GM21786 (cell line): Measurements from ENCODE around the gene CEP170B.
"Not testable (repeated sequence)": the region's sequence is repeated elsewhere in the genome, so short reads cannot be mapped to it uniquely, and the experiment has no call there.

ENCODE experiments used
- ATAC-seq: cut with Tn5 transposase; IDR thresholded peaks from one replicate; pipeline ENCODE4 v1.9.1; 2021; ENCODE audit not compliant: unreplicated experiment

The CEP170B gene

DNA sequence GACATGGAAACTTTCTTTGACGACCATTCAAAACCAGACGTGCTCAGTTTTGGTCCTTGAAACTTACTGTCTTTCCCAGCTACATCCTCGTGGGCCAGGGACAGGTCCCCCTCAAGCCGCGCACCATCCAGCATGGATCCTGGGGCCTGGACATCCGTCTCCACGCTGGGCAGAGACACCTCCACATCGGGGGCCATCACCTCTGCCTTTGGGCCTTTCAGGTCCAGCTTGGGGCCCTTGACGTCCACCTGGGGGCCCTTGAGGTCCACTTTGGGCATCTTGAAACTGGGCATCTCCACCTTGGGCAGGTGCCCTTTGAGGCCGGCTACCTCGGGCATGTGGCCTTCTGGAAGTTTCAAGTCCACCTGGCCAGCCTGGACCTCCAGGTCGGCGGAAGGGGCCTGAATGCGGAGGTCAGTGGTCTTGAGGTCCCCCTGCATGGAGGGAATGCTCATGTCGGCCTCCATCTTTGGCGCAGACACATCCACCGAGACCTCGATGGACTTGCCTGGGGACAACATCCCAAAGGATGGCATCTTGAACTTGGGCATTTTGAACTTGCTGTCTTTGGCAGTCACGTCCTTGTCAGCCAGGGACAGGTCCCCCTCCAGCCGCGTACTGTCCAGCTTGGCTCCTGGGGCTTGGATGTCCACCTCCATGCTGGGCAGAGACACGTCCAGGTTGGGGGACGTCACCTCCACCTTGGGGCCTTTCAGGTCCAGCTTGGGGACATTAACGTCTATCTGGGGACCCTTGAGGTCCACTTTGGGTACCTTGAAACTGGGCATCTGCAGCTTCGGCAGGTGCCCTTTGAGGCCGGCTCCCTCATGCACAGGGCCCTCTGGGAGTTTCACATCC is 76.7 kb downstream of the CEP170B start:
- ATAC-seq = no peak

DNA sequence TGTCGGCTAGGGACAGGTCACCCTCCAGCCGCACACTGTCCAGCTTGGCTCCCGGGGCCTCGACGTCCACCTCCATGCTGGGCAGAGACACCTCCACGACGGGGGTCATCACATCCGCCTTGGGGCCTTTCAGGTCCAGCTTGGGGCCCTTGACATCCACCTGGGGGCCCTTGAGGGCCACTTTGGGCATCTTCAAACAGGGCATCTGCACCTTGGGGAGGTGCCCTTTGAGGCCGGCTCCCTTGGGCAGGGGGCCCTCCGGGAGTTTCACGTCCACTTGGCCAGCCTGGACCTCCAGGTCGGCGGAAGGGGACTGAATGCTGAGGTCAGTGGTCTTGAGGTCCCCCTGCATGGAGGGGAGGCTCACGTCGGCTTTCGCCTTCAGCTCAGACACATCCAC is 77.5 kb downstream of the CEP170B start:
- ATAC-seq = no peak

DNA sequence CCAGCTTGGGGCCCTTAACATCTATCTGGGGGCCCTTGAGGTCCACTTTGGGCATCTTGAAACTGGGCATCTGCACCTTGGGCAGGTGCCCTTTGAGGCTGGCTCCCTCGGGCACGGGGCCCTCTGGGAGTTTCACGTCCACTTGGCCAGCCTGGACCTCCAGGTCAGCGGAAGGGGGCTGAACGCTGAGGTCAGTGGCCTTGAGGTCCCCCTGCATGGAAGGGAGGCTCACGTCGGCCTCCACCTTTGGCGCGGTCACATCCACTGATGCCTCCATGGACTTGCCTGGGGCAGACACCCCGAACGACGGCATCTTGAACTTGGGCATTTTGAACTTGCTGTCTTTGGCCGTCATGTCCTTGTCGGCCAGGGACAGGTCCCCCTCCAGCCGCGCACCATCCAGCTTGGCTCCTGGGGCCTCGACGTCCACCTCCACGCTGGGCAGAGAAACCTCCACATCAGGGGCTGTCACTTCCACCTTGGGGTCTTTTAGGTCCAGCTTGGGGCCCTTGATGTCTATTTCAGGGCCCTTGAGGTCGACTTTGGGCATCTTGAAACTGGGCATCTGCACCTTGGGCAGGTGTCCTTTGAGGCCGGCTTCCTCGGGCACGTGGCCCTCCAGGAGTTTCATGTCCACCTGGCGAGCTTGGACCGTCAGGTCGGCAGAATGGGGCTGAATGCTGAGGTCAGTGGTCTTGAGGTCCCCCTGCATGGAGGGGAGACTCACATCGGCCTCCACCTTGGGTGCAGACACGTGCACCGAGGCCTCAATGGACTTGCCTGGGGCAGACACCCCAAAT is 78.3 kb downstream of the CEP170B start:
- not testable (repeated sequence) for ATAC-seq

DNA sequence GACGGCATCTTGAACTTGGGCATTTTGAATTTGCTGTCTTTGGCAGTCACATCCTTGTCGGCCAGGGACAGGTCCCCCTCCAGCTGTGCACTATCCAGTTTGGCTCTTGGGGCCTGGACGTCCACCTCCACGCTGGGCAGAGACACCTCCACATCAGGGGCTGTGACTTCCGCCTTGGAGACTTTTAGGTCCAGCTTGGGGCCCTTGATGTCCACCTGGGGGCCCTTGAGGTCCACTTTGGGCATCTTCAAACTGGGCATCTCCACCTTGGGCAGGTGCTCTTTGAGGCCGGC is 78.9 kb downstream of the CEP170B start:
- not testable (repeated sequence) for ATAC-seq

DNA sequence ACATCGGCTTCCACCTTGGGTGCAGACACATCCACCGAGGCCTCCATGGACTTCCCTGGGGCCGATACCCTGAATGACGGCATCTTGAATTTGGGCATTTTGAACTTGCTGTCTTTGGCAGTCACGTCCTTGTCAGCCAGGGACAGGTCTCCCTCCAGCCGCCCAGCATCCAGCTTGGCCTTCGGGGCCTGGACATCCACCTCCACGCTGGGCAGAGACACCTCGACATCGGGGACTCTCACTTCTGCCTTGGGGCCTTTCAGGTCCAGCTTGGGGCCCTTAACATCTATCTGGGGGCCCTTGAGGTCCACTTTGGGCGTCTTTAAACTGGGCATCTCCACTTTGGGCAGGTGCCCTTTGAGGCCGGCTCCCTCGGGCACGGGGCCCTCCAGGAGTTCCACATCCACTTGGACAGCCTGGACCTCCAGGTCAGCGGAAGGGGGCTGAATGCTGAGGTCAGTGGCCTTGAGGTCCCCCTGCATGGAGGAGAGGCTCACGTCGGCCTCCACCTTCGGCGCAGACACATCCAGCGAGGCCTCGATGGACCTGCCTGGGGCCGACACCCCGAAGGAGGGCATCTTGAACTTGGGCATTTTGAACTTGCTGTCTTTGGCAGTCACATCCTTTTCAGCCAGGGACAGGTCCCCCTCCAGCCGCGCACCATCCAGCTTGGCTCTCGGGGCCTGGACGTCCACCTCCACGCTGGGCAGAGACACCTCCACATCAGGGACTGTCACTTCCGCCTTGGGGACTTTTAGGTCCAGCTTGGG is 79.6 kb downstream of the CEP170B start:
- not testable (repeated sequence) for ATAC-seq

DNA sequence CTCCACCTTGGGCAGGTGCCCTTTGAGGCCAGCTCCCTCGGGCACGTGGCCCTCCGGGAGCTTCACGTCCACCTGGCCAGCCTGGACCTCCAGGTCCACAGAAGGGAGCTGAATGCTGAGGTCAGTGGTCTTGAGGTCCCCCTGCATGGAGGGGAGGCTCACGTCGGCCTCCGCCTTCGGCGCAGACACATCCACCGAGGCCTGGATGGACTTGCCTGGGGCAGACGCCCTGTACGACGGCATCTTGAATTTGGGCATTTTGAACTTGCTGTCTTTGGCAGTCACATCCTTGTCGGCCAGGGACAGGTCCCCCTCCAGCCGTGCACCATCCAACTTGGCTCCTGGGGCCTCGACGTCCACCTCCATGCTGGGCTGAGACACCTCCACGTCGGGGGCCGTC is 80.2 kb downstream of the CEP170B start:
- not testable (repeated sequence) for ATAC-seq
